Heart left ventricle (tissue), 13 donors: ENCODE results near the gene FAT1.

Source experiments
- CTCF ChIP-seq, 12 donors: fragments of 200-600 bp; sonication (generic) in 4 of 12; IDR thresholded peaks; one replicate each; pipeline versions ENCODE4 v1.5.0 to v1.8.0; 2018 to 2022; ENCODE audit warnings: antibody characterized with exemption in 12 of 12, mild to moderate bottlenecking in 5 of 12
- POLR2A ChIP-seq, 2 donors: fragments of 450-650 bp; IDR thresholded peaks; one replicate each; pipeline ENCODE4 v1.6.1; 2017; ENCODE audit warnings: antibody characterized with exemption in 2 of 2, mild to moderate bottlenecking in 2 of 2, moderate library complexity in 2 of 2
- donor health status: ischemic (EF 13 %, LVEDD 7.1; RV severe dilation, severe dysfunction).
- donor health status: DM: no; HTN: yes; CAD: no.
- donor health status: DM: no; HTN: no; CAD: no.
- donor health status: ischemic (EF 25% LVEDD 6.9; RV normal size, moderate dysfunction).
- donor health status: ischemic (EF 25% LVEDD 5.7; RV mildly dilated, moderate dysfunction).
- donor health status: ischemic (EF 35%, LVEDD 5.7; RV mildly dilated, moderate dysfunction).
- donor health status: nonischemic (EF 11% LVEDD 7.7; RV severe dilation, severe dysfunction).
- donor health status: DM: yes; HTN: yes; CAD: no.
- donor health status: PGD.
- donor health status: ischemic (EF 29% LVEDD 5.4; RV normal size, mild dysfunction).
- donor health status: nonischemic (EF 23%, LVEDD 6.1; RV moderate dilation, normal function).

GRCh38 chr4:186764457-186764856, 40.8 kb upstream of the FAT1 start:
- TF ChIP-seq CTCF (IDR thresholded peaks at IDR 0.05) (no peak), POLR2A (IDR thresholded peaks at IDR 0.05) (no peak)
